NCI-H2029 (cell line): ENCODE measurements around the gene COX8C.

Experiments used
- DNase-seq: peaks from one replicate; lab custom pipeline; 2025; lab: John Stamatoyannopoulos, UW

Gene COX8C, protein sequence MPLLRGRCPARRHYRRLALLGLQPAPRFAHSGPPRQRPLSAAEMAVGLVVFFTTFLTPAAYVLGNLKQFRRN

GRCh38 chr14:93346926-93347721 is at the start of gene COX8C:
Gene COX8C (plus strand): TSS chr14:93347182. CDS start chr14:93347269, 87 bp downstream.
- DNase-seq: no peak

DNA sequence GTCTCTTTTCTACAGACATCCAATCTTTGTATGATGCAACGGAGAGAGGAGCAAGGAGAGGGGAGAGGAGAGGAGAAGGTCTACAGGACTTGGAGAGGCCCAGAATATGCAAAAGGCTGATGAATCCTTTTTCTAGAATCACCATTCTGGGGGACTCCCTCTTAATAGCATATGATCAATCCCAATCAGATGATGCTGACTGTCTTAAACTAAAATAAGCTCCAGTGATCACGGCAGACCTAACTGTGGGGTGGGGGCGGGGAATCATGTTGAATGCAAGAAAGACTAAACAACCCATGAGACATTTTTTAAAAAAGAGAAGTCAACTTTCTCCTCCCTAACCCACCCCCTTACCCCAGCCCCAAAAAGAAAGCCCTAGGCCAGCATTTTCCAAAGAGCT is 47.6 kb upstream of the COX8C start:
- no peak for DNase-seq

DNA sequence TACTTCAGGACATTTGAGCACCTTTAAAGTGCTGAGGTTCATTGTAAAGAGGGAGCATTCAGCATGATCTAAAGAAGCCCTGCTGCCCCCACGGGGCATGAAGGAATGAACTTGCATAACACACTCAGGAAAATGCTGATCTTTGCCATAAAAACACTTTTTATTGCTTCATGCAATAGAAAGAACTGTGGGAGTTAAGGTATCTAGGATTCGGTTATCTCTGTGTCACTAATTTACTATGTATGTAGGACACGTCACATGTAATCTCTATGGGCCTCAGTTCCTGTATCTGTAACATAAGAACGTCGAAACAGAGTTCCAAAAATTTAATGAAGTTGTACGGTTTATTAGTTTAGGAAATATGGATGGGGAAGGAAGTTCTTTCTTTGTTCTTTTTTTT is 47.1 kb upstream of the COX8C start:
- no peak for DNase-seq

DNA sequence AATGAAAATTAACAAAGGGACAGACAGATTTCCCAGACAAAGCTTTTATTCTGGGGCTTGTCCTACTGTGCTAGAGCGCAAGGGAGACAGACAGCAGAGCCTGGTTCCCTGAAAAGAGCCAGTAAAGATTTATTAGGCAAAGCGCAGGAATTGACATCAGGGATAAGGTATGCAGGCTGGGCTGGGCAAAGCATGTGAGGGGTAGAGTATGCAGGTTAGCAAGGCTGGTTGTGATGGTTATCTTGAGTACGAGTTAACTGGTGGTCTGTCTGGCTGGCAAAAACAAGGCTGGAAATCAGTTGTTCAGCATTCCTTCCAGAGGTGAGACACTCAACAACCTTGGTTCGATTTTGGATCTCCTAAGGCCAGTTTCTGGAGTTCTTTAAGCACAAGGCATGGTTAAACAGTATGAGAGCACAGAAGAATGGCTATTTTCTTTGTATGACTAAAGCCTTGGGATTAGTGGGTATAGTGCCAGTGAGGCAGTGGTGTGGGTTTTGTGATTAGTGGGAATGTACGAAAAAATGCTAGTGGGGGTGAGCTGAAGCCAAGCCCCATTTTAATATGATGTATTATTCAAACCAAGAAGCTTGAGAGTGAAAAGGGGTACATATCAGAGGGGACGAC is 45.0 kb upstream of the COX8C start:
- no peak for DNase-seq

GRCh38 chr14:93302688-93303581 is 44.0 kb upstream of the COX8C start:
- no peak for DNase-seq

- no peak for DNase-seq
These were observed 43.3 kb upstream of the COX8C start for GRCh38 chr14:93303659-93304058.

- no peak for DNase-seq
These were observed 42.2 kb upstream of the COX8C start for GRCh38 chr14:93304771-93305170.

DNA sequence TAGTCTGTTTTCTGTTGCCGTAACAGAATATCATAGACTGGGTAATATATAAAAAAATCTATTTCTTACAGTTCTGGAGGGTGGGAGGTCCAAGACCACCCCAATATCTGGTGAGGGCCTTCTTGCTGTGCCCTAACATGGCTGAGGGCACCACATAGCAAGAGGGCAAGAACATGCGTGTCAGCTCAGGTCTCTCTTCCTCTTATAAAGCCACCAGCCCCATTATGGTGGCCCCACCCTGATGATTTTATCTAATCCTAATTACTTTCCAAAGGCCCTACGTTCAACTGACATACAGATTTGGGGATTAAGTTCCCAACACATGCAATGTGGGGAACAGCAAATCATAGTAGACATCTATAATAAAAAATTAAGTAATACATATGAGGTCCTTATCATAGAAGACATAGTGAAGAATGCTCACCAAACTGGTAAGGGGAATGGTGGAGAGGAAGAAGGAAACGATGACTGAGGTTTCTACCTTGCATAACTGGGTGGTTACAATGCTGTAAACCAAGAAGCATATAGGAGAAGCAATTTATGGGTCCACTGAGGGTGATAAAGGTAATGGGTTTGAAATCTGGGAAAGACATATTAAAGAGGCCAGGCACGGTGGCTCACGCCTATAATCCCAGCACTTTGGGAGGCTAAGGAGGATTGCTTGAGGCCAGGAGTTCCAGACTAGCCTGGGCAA is 41.1 kb upstream of the COX8C start:
- no peak for DNase-seq

- DNase-seq: no peak
These were observed 40.2 kb upstream of the COX8C start for GRCh38 chr14:93306812-93307211.

GRCh38 chr14:93308686-93309345 is 38.2 kb upstream of the COX8C start:
- DNase-seq: no peak

DNA sequence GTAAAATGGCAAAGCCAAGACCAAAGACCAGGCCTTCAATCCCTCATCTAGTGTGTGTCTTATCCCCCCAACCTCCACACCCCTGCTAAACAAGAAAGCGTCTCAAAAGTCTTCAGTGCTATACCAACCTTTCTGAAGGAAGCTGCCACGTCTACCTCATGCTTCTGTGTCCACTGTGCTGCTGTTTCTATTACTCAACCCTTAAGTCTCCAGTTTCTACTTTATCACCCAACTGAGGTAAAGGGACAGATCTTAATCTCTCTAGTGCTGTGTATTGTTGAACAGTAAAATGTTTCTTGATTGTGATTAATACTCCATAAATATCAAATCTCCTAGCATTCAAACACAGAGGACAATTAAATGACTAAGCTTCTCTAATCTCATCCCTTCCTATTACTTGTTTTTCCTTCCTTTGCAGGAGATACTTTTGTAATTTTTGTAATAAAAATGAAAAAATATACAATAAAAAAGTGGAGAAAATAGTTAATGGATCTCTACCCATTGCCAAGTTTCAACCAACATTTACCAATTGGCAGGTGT is 37.5 kb upstream of the COX8C start:
- no peak for DNase-seq

GRCh38 chr14:93311082-93311481 is 35.9 kb upstream of the COX8C start:
- no peak for DNase-seq

- no peak for DNase-seq
These were observed 31.4 kb upstream of the COX8C start for GRCh38 chr14:93315575-93315974.

GRCh38 chr14:93316716-93317115 is 30.3 kb upstream of the COX8C start:
- DNase-seq: no peak

DNA sequence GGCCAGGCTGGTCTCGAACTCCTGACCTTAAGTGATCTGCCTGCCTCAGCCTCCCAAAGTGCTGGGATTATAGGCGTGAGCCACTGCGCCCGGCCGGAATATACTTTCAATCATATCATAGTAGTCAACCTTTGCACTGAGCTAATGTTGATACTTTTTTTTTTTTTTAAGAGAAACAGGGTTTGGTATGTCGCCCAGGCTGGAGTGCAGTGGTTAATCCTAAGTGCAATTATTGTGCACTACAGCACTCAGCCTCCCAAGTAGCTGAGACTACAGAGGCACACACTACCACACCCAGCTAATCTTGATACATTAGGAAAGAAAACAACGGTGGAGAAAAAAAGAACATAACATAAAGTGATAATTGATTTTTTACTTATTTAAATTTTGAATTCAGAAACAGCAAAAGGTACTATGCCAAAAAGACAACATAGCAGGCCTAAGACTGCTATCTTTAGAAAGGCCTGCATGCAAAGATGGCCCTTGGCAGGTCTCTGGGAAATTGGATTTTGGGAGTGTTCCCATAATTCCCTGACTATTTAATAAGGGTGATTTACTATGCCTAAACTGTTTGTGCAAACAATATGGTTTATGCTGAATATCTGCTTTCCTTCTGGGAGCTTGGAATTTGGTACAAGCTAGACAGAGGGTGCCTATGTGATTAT is 29.6 kb upstream of the COX8C start:
- DNase-seq: no peak

- DNase-seq: no peak
These were observed 28.8 kb upstream of the COX8C start for GRCh38 chr14:93317875-93318807.

- no peak for DNase-seq
These were observed 28.1 kb upstream of the COX8C start for GRCh38 chr14:93318927-93319326.

DNA sequence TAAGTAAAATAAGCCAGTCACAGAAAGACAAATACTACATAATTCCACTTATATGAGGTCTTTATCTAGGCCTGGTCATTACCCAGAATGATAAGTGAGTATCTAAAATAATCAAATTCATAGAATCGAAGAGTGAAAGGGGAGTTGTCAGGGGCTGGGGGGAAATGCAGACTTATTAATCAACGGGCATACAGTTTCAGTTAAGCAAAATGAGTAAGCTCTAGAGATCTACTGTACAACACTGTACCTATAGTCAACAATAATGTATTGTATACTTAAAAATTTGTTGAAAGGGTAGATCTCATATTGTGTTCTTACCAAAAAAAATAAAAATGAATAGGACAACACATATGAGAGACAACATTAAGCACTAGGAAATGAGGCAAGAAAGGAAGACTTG is 27.5 kb upstream of the COX8C start:
- no peak for DNase-seq

- DNase-seq: no peak
These were observed 27.0 kb upstream of the COX8C start for GRCh38 chr14:93319958-93320357.
